Ectodermal cell (in vitro differentiated cells): ENCODE data around the gene MUC4.
"Not testable (repeated sequence)": the region's sequence is repeated elsewhere in the genome, so short reads cannot be mapped to it uniquely, and the experiment has no call there.

Experiments used
- H3K27ac ChIP-seq: 2 replicates; pipeline ENCODE4 v1.7.0; 2013; ENCODE audit warnings: mild to moderate bottlenecking, low read depth, low read length; ENCODE audit not compliant: insufficient read depth, poor library complexity, severe bottlenecking
- H3K27me3 ChIP-seq: 2 replicates; pipeline ENCODE4 v1.7.0; 2013; ENCODE audit warnings: mild to moderate bottlenecking, low read length; ENCODE audit not compliant: insufficient read depth, control insufficient read depth, poor library complexity, severe bottlenecking
- H3K36me3 ChIP-seq: one replicate; pipeline ENCODE4 v1.7.0; 2013; ENCODE audit warnings: low read length; ENCODE audit not compliant: control insufficient read depth, insufficient read depth
- H3K4me1 ChIP-seq: one replicate; pipeline ENCODE4 v1.7.0; 2013; ENCODE audit warnings: low read length; ENCODE audit not compliant: control insufficient read depth, insufficient read depth
- H3K4me3 ChIP-seq: 2 replicates; pipeline ENCODE4 v1.7.0; 2013; ENCODE audit warnings: low read depth, low read length, control low read depth; ENCODE audit not compliant: insufficient read depth
- H3K9me3 ChIP-seq: 2 replicates; pipeline ENCODE4 v1.7.0; 2013; ENCODE audit warnings: mild to moderate bottlenecking, low read length, moderate library complexity; ENCODE audit not compliant: control insufficient read depth
- WGBS, 2 experiments: methylation state at CpG; one replicate each; pipeline ENCODE4 v1.1.7; 2013; ENCODE audit warnings: missing lambda C conversion rate in 2 of 2; 5-methylcytosine and 5-hydroxymethylcytosine counted together

MUC4 gene

GRCh38 chr3:195755391-195755790 is 56.3 kb downstream of the MUC4 start:
- no peaks in the 10 kb centered on the region for H3K4me1 ChIP-seq
- no peak overlapping the region for H3K4me3 ChIP-seq
- 70 to 76% methylated on average over 7 of the region's 7 CpGs for WGBS, 2 experiments
- H3K27me3 ChIP-seq, result no peaks in the 10 kb centered on the region
- H3K9me3 ChIP-seq, result no peaks in the 10 kb centered on the region
- no peaks in the 10 kb centered on the region for H3K36me3 ChIP-seq
- H3K27ac ChIP-seq, result no peak overlapping the region

DNA sequence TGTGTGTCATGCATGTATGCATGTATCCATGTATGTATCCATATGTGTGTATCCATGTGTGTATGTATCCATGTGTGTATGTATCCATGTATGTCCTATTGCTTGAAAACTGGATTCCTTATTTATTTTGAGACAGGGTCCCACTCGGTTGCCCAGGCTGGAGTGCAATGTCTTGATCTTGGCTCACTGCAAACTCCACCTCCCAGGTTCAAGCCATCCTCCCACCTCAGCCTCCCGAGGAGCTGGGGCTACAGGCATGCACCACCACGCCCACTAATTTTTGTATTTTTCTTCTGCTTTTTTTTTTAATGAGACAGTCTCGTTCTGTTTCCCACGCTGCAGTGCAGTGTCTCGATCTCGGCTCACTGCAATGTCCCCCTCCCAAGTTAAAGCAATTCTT is 56.8 kb downstream of the MUC4 start:
- WGBS, 2 experiments, result 91 to 93% methylated on average over 7 of the region's 7 CpGs
- no peak overlapping the region for H3K27ac ChIP-seq
- no peaks in the 10 kb centered on the region for H3K4me1 ChIP-seq
- no peaks in the 10 kb centered on the region for H3K27me3 ChIP-seq
- no peaks in the 10 kb centered on the region for H3K9me3 ChIP-seq
- no peak overlapping the region for H3K4me3 ChIP-seq
- no peaks in the 10 kb centered on the region for H3K36me3 ChIP-seq

DNA sequence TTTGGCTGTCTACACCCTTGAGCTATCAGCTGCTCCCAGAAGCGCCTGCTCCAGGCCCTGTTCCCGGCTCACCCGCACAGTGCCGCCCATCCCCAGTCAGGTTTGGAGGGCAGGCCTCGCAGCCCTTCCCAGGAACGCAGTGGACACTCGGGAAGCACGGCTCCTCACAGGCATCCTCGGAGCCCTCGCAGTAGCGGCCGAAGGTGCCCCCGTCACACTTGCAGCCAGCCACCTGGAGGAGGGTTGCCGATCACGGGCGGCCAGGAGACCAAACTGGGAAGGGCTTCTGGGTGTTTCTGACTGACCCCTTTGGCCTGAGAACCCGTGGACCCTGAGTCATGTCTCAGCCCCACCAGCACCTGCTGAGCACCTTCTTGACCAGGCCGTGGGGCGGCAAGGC is 57.6 kb downstream of the MUC4 start:
- no peak overlapping the region for H3K4me3 ChIP-seq
- H3K9me3 ChIP-seq, result no peaks in the 10 kb centered on the region
- no peak overlapping the region for H3K27ac ChIP-seq
- 86 to 89% methylated on average over 19 of the region's 19 CpGs for WGBS, 2 experiments
- no peaks in the 10 kb centered on the region for H3K4me1 ChIP-seq
- H3K36me3 ChIP-seq, result no peaks in the 10 kb centered on the region
- peaks cover under 1% of the 10 kb centered on the region for H3K27me3 ChIP-seq

- H3K4me1 ChIP-seq, result no peaks in the 10 kb centered on the region
- H3K4me3 ChIP-seq, result no peak overlapping the region
- H3K9me3 ChIP-seq, result no peaks in the 10 kb centered on the region
- no peak overlapping the region for H3K27ac ChIP-seq
- 89 to 91% methylated on average over 14 of the region's 14 CpGs for WGBS, 2 experiments
- H3K27me3 ChIP-seq, result peaks cover 6% of the 10 kb centered on the region
- H3K36me3 ChIP-seq, result no peaks in the 10 kb centered on the region
Measured at GRCh38 chr3:195753581-195753980, 58.1 kb downstream of the MUC4 start.

DNA sequence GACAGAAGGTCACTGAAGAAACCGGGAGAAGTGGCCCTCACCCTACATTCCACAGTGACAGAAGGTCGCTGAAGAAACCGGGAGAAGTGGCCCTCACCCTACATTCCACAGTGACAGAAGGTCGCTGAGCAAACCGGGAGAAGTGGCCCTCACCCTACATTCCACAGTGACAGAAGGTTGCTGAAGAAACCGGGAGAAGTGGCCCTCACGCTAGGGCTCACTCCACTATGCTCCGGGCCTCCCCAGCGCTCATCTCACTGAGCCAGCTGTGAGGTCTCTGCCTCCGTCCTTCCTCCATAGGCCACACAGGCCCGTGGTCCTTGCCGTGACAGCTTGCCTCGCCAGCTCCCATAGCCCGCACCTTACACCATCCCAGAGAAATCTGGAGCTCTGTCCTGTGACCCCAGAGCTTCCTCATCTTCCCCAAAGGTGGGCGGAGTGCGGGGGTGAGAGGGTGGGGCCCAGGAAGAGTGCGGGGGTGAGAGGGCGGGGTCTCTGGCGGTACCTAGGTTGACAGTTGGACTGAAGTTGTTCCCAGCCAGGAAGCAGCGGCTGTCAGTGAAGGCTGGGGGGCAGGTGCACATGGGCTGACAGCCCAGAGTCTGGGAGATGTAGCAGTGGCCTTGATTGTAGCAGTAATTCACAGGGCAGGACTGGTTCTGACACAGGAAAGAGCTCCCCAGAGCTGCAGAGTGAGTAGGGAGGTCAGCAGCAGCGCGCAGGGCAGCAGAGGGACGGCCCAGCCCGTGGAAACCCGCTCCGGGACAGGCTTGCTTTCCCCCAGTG is 59.0 kb downstream of the MUC4 start:
- Histone ChIP-seq H3K27me3 (peaks cover 11% of the 10 kb centered on the region), H3K36me3 (no peaks in the 10 kb centered on the region), H3K4me1 (no peaks in the 10 kb centered on the region), H3K4me3 (no peak overlapping the region), H3K9me3 (no peaks in the 10 kb centered on the region), H3K27ac (no peak overlapping the region)
- WGBS, 2 experiments, result 89 to 90% methylated on average over 26 of the region's 26 CpGs

DNA sequence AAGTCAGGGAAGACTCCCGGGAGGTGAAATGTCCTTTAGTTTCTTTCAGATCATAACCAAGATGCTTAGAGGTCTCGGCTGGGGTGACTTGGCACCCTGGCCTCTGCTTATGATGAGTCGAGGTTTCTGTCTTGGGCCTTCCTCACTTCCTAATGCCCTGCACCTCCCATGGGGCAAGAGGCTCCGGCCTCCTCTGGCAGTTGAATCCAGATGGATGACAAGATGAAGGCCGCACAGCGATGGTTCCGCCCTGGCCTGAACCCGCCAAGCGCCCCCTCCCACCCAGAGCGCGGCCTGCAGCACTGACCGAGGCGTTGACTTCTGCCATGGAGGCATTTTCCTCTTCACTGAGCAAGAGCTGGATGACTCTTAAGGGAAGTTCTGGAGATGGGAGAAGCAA is 59.7 kb downstream of the MUC4 start:
- Histone ChIP-seq H3K4me3 (no peak overlapping the region), H3K4me1 (no peaks in the 10 kb centered on the region), H3K27me3 (peaks cover 18% of the 10 kb centered on the region), H3K36me3 (no peaks in the 10 kb centered on the region), H3K27ac (no peak overlapping the region), H3K9me3 (no peaks in the 10 kb centered on the region)
- WGBS, 2 experiments, result 89 to 93% methylated on average over 13 of the region's 13 CpGs

DNA sequence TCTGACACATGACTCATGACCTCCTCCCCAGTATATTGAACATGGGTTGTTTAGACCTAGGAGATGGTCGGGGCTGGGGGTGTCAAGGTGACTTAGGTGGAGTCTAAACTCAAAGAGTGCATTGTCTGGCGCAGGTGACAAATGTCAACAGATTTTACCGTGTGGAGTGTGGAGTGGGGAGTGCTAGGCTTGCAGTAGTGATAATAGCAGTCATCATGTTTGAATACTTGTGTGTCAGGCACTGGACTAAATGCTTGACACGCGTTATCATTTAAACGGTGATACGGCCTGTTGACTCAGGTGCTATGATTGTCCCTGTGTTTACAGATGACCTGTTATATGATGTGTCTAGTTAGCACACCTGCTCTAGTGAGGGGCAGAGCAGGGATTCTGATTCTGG is 60.2 kb downstream of the MUC4 start:
- peaks cover 23% of the 10 kb centered on the region for H3K27me3 ChIP-seq
- H3K36me3 ChIP-seq, result no peaks in the 10 kb centered on the region
- H3K4me1 ChIP-seq, result no peaks in the 10 kb centered on the region
- no peak overlapping the region for H3K4me3 ChIP-seq
- 90 to 91% methylated on average over 7 of the region's 7 CpGs for WGBS, 2 experiments
- no peaks in the 10 kb centered on the region for H3K9me3 ChIP-seq
- no peak overlapping the region for H3K27ac ChIP-seq

DNA sequence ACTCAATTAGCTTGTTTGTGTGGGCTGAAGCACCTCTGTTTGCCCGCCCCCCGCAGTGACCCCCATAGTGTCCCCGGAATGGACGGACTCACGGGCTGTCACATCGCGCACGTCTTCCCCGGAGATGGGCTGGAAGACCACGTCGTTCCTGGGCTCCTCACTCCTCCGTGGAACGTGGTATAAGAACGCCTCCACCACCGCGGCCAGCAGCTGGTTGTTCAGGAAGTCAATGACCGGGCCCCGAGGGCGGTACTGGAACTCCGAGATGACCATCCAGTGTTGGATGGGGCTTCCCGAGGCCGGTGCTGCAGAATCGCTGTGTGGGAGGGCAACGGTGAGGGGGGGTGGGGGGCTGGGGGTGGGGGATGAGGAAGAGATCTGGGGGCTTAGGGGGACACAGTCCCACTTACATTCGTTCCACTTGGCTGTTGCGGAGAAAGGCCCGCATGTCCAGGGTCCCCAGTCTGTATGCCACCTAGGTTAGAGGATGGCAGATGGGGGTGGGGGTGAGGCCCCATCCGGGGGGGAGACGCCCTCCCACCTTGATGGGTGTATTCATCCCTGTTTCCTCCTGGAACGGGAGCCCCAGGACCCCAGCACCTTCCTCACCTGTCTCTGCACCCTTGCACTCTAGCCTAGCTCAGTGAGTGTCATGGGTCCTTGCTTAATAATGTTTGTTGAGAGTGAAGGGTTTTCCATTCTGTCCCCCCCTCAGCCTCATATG is 60.8 kb downstream of the MUC4 start:
- Histone ChIP-seq H3K27me3 (peaks cover 28% of the 10 kb centered on the region), H3K4me3 (no peak overlapping the region), H3K4me1 (no peaks in the 10 kb centered on the region), H3K36me3 (no peaks in the 10 kb centered on the region), H3K9me3 (no peaks in the 10 kb centered on the region), H3K27ac (no peak overlapping the region)
- 91% methylated on average over 26 to 30 of the region's 30 CpGs for WGBS, 2 experiments

DNA sequence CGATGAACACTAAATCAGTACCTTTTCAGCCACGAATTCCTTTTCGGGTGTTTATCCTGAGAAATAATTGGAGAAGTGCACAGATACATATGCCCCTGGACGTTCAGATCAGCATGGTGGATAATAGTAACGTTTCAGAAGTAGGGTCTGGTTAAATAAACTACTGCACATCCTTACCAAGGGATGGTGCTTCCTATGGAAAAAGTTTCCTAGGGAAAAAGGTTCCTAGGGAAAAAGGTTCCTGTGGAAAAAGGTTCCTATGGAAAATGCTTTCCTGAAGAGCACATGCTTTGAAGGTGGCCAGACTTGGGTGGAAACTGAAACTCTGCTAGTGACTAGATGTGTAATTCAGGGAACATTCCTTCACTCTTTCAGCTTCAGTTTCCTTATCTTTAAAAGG is 62.6 kb downstream of the MUC4 start:
- WGBS, 2 experiments, result 92 to 93% methylated on average over 5 of the region's 5 CpGs
- H3K9me3 ChIP-seq, H3K27ac ChIP-seq, H3K4me1 ChIP-seq, H3K4me3 ChIP-seq, H3K36me3 ChIP-seq: not testable (repeated sequence)
- H3K27me3 ChIP-seq, result peaks cover 32% of the 10 kb centered on the region

GRCh38 chr3:195748661-195749060 is 63.1 kb downstream of the MUC4 start:
- Histone ChIP-seq H3K9me3 (no peaks in the 10 kb centered on the region), H3K36me3 (no peaks in the 10 kb centered on the region), H3K27ac (no peak overlapping the region), H3K4me3 (no peak overlapping the region), H3K4me1 (no peaks in the 10 kb centered on the region), H3K27me3 (peaks cover 32% of the 10 kb centered on the region)
- 94 to 95% methylated on average over 11 of the region's 11 CpGs for WGBS, 2 experiments
